Muscle of back (tissue), 11 donors: Measurements from ENCODE around the gene WDR41. TPM values are rescaled to one million over a fixed set of nuclear protein-coding genes. Genes with fewer than 3 reads are reported as not detected.
"Not testable (repeated sequence)": the region's sequence is repeated elsewhere in the genome, so short reads cannot be mapped to it uniquely, and the experiment has no call there.

Experiments
- DNase-seq, 3 donors: peaks; one replicate each; pipeline versions ENCODE4 v3.0.0 to v3.0.0-alpha.2; 2013
- polyA plus RNA-seq, 10 donors: library from polyadenylated mRNA; unstranded; fragments of 120-200 nt; gene quantifications; one replicate each; pipeline ENCODE4 v1.2.1, GENCODE V29; 2013; ENCODE audit not compliant: insufficient read length in 10 of 10

Gene WDR41
- polyA plus RNA-seq, 10 donors, result 33.8 to 54.1 (median 44.3) TPM

GRCh38 chr5:77413049-77413448 lies 79.1 kb downstream of the WDR41 start:
- no peak for DNase-seq

- no peak for DNase-seq
These were observed 82.1 kb downstream of the WDR41 start for GRCh38 chr5:77409870-77410621.

- no peak for DNase-seq
These were observed 85.0 kb downstream of the WDR41 start for GRCh38 chr5:77407152-77407551.

- no peak for DNase-seq
These were observed 89.3 kb downstream of the WDR41 start for GRCh38 chr5:77402796-77403195.

GRCh38 chr5:77400645-77401044 lies 91.5 kb downstream of the WDR41 start:
- no peak for DNase-seq

- no peak for DNase-seq
These were observed 93.2 kb downstream of the WDR41 start for GRCh38 chr5:77398896-77399295.

GRCh38 chr5:77398458-77398857 lies 93.7 kb downstream of the WDR41 start:
- DNase-seq, result no peak

- no peak for DNase-seq
These were observed 94.3 kb downstream of the WDR41 start for GRCh38 chr5:77397686-77398292.

- DNase-seq, result no peak
These were observed 96.1 kb downstream of the WDR41 start for GRCh38 chr5:77396017-77396416.

GRCh38 chr5:77394064-77394715 lies 97.9 kb downstream of the WDR41 start:
- DNase-seq, result no peak

- no peak for DNase-seq
These were observed 100.8 kb downstream of the WDR41 start for GRCh38 chr5:77391240-77391765.

GRCh38 chr5:77390795-77391194 lies 101.3 kb downstream of the WDR41 start:
- DNase-seq, result no peak

GRCh38 chr5:77390221-77390620 lies 101.9 kb downstream of the WDR41 start:
- peak in 1 of 3 donors; percentile 6 for DNase-seq

- DNase-seq, result peak in 1 of 3 donors; percentile 10
These were observed 102.4 kb downstream of the WDR41 start for GRCh38 chr5:77389746-77390145.

GRCh38 chr5:77386340-77386739 lies 105.8 kb downstream of the WDR41 start:
- DNase-seq, result not testable (repeated sequence)

- DNase-seq, result not testable (repeated sequence)
These were observed 108.8 kb downstream of the WDR41 start for GRCh38 chr5:77383336-77383735.

Other genes with a start within 250 kb of the WDR41 start
- gene OTP, start 146.4 kb upstream of the WDR41 start, polyA plus RNA-seq, result not detected